ENCODE results near the gene HELQ. TPM values are rescaled to one million over a fixed set of nuclear protein-coding genes. Genes with fewer than 3 reads are reported as not detected.

HELQ gene
- total and polyA plus RNA-seq, 4 donors, result 5.8 to 10.0 (median 6.7) TPM

- Histone ChIP-seq H3K27me3 (ENCODE audit: control insufficient read depth in 4 of 4, insufficient read depth in 4 of 4, low read length in 3 of 4) (no peaks in the 10 kb centered on the region), H3K9me3 (ENCODE audit: control insufficient read depth in 4 of 4, low read length in 3 of 4) (no peaks in the 10 kb centered on the region), H3K9ac (ENCODE audit: low read depth in 1 of 2, low read length in 2 of 2) (no peak overlapping the region), H3K27ac (ENCODE audit: low read depth in 1 of 2, low read length in 2 of 2) (no peak overlapping the region), H3K36me3 (ENCODE audit: control insufficient read depth in 4 of 4, insufficient read depth in 3 of 4, low read depth in 1 of 4, low read length in 3 of 4) (peaks cover 8 to 32% (median 28%) of the 10 kb centered on the region in 4 donors), H3K4me1 (ENCODE audit: control insufficient read depth in 4 of 4, insufficient read depth in 4 of 4, low read length in 3 of 4) (no peaks in the 10 kb centered on the region), H3K4me3 (ENCODE audit: low read depth in 1 of 3, low read length in 3 of 3) (no peak overlapping the region)
- 99% methylated on average over 2 of the region's 2 CpGs for WGBS
- no peak for TF ChIP-seq RAD21 (IDR thresholded peaks at IDR 0.05)
- TF ChIP-seq GABPA (IDR thresholded peaks at IDR 0.05 in 1 of 2, conservative IDR thresholded peaks at IDR 0.05 in 1 of 2), result no peak
- TF ChIP-seq HNF4G (IDR thresholded peaks at IDR 0.05), result no peak
- DNase-seq (ENCODE audit: low spot score), result no peak
Observed at GRCh38 chr4:83413676-83414075, 41.9 kb downstream of the HELQ start.

GRCh38 chr4:83408908-83409307 lies 46.7 kb downstream of the HELQ start:
- Histone ChIP-seq H3K4me1 (ENCODE audit: control insufficient read depth in 4 of 4, insufficient read depth in 4 of 4, low read length in 3 of 4) (peaks cover 0 to 13% (median 12%) of the 10 kb centered on the region in 4 donors), H3K4me3 (ENCODE audit: low read depth in 1 of 3, low read length in 3 of 3) (no peak overlapping the region), H3K9ac (ENCODE audit: low read depth in 1 of 2, low read length in 2 of 2) (no peak overlapping the region), H3K27me3 (ENCODE audit: control insufficient read depth in 4 of 4, insufficient read depth in 4 of 4, low read length in 3 of 4) (no peaks in the 10 kb centered on the region), H3K9me3 (ENCODE audit: control insufficient read depth in 4 of 4, low read length in 3 of 4) (no peaks in the 10 kb centered on the region), H3K27ac (ENCODE audit: low read depth in 1 of 2, low read length in 2 of 2) (no peak overlapping the region), H3K36me3 (ENCODE audit: control insufficient read depth in 4 of 4, insufficient read depth in 3 of 4, low read depth in 1 of 4, low read length in 3 of 4) (peaks cover 0 to 16% (median 15%) of the 10 kb centered on the region in 4 donors)
- no peak for DNase-seq (ENCODE audit: low spot score)
- 100% methylated on average over 1 of the region's 1 CpG for whole genome bisulfite sequencing
- TF ChIP-seq SP1 (IDR thresholded peaks at IDR 0.05), result no peak
- TF ChIP-seq FOXA2 (IDR thresholded peaks at IDR 0.05), result no peak
- TF ChIP-seq TAF1 (conservative IDR thresholded peaks at IDR 0.05), result no peak
- no peak for TF ChIP-seq YY1 (IDR thresholded peaks at IDR 0.05)
- TF ChIP-seq HNF4G (IDR thresholded peaks at IDR 0.05), result no peak
- no peak for TF ChIP-seq RAD21 (IDR thresholded peaks at IDR 0.05)
- TF ChIP-seq MAX (IDR thresholded peaks at IDR 0.05), result no peak
- TF ChIP-seq JUND (IDR thresholded peaks at IDR 0.05), result no peak
- no peak for TF ChIP-seq NR2F2 (IDR thresholded peaks at IDR 0.05)
- TF ChIP-seq RXRA (IDR thresholded peaks at IDR 0.05), result no peak
- no peak for TF ChIP-seq REST (IDR thresholded peaks at IDR 0.05)
- TF ChIP-seq EGR1 (IDR thresholded peaks at IDR 0.05; ENCODE audit: low read depth in 2 of 2), result no peak
- TF ChIP-seq FOXA1 (IDR thresholded peaks at IDR 0.05), result no peak
- no peak for TF ChIP-seq HNF4A (conservative IDR thresholded peaks at IDR 0.05)
- no peak for TF ChIP-seq GABPA (IDR thresholded peaks at IDR 0.05 in 1 of 2, conservative IDR thresholded peaks at IDR 0.05 in 1 of 2)
- TF ChIP-seq ATF3 (IDR thresholded peaks at IDR 0.05), result no peak
